ENCODE results near the gene PLPP2.

DNA sequence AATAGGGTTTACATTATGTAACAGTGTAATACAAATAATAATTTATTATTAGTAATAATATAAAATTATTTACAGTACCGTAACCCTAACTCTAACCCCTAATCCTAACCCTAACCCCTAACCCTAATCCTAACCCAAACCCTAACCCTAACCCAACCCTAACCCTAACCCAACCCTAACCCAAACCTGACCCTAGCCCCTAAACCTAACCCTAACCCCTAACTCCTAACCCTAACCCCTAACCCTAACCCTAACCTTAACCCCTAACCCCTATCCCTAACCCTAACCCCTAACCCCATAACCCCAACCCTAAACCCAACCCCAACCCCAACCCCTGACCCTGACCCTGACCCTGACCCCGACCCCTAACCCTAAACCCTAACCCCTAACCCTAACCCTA is 45.7 kb downstream of the PLPP2 start:
- TF ChIP-seq, protein P1, sequence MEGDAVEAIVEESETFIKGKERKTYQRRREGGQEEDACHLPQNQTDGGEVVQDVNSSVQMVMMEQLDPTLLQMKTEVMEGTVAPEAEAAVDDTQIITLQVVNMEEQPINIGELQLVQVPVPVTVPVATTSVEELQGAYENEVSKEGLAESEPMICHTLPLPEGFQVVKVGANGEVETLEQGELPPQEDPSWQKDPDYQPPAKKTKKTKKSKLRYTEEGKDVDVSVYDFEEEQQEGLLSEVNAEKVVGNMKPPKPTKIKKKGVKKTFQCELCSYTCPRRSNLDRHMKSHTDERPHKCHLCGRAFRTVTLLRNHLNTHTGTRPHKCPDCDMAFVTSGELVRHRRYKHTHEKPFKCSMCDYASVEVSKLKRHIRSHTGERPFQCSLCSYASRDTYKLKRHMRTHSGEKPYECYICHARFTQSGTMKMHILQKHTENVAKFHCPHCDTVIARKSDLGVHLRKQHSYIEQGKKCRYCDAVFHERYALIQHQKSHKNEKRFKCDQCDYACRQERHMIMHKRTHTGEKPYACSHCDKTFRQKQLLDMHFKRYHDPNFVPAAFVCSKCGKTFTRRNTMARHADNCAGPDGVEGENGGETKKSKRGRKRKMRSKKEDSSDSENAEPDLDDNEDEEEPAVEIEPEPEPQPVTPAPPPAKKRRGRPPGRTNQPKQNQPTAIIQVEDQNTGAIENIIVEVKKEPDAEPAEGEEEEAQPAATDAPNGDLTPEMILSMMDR (conservative IDR thresholded peaks at IDR 0.05 in 1 of 2, IDR thresholded peaks at IDR 0.05 in 1 of 2; ENCODE audit: extremely low read depth in 1 of 2, insufficient read depth in 1 of 2, low read depth in 1 of 2, low read length in 2 of 2): no peak
- no peak for TF ChIP-seq EZH2 (IDR thresholded peaks at IDR 0.05; ENCODE audit: borderline replicate concordance, low read length)
